A673 (cell line): ENCODE data around the gene CNTN5.

Experiments used
- EZH2 ChIP-seq: fragments of 200-600 bp; sonication (generic); IDR thresholded peaks from 2 replicates; pipeline ENCODE4 v1.6.1; 2017; ENCODE audit warnings: borderline replicate concordance, low read depth, mild to moderate bottlenecking, mixed read lengths, antibody characterized with exemption, low read length; ENCODE audit not compliant: poor library complexity, severe bottlenecking
- TF ChIP-seq, protein P1 (sequence below): fragments of 300-800, 200-600 bp; sonication (generic); conservative IDR thresholded peaks from 2 replicates; pipeline ENCODE4 v1.5.1; 2017; ENCODE audit warnings: low read depth, mild to moderate bottlenecking, antibody characterized with exemption, low read length, moderate library complexity, mixed read lengths

DNA sequence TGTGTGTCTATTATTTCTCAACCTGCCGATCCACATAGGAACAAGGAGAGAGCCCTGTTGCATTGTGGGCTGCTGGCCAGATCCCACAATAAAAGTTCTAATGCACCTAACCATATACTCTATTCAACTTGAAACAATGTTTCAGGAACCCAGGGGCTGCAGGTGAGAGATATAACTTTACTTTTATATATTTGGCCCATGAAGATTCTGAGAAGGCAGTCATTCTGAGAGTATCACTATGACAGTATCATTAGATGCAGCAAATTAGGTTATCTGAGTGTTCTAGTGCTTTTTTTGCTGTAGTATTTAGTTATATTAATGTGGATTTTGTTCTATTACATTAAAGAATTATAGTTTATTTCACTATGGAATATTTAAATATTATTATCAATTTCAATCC lies 1011.2 kb downstream of the CNTN5 start:
- TF ChIP-seq, protein P1, sequence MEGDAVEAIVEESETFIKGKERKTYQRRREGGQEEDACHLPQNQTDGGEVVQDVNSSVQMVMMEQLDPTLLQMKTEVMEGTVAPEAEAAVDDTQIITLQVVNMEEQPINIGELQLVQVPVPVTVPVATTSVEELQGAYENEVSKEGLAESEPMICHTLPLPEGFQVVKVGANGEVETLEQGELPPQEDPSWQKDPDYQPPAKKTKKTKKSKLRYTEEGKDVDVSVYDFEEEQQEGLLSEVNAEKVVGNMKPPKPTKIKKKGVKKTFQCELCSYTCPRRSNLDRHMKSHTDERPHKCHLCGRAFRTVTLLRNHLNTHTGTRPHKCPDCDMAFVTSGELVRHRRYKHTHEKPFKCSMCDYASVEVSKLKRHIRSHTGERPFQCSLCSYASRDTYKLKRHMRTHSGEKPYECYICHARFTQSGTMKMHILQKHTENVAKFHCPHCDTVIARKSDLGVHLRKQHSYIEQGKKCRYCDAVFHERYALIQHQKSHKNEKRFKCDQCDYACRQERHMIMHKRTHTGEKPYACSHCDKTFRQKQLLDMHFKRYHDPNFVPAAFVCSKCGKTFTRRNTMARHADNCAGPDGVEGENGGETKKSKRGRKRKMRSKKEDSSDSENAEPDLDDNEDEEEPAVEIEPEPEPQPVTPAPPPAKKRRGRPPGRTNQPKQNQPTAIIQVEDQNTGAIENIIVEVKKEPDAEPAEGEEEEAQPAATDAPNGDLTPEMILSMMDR = no peak
- no peak for TF ChIP-seq EZH2
